Measurements from ENCODE around the gene RORB.

DNA sequence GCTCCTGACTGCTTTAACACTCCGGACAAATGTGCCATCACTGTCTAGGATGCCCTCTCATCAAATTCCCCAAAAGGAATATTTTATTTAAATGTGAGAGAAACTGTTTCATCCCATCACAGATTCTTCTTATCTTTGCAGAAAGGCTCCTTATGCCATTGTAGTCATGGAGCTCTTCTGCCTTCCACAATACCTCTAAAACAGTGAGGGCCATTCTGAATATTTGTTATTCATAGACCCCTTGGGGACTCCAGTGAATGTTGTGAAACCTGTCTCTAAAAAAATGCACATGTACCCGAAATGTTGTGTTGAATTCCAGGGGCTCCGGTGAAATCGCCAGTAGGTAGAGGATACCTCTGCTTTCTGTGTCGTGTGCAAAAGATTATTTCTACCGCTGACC is 176.9 kb downstream of the RORB start:
- TF ChIP-seq POLR2A (IDR thresholded peaks at IDR 0.05): no peak
- TF ChIP-seq, protein P1, sequence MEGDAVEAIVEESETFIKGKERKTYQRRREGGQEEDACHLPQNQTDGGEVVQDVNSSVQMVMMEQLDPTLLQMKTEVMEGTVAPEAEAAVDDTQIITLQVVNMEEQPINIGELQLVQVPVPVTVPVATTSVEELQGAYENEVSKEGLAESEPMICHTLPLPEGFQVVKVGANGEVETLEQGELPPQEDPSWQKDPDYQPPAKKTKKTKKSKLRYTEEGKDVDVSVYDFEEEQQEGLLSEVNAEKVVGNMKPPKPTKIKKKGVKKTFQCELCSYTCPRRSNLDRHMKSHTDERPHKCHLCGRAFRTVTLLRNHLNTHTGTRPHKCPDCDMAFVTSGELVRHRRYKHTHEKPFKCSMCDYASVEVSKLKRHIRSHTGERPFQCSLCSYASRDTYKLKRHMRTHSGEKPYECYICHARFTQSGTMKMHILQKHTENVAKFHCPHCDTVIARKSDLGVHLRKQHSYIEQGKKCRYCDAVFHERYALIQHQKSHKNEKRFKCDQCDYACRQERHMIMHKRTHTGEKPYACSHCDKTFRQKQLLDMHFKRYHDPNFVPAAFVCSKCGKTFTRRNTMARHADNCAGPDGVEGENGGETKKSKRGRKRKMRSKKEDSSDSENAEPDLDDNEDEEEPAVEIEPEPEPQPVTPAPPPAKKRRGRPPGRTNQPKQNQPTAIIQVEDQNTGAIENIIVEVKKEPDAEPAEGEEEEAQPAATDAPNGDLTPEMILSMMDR (IDR thresholded peaks at IDR 0.05): no peak
- TF ChIP-seq POLR2AphosphoS5 (IDR thresholded peaks at IDR 0.05; ENCODE audit: insufficient read depth in 1 of 2, low read depth in 1 of 2): no peak

All from vagina (tissue), 2 donors.